ENCODE data around the gene WDR26.
"Not testable (repeated sequence)": the region's sequence is repeated elsewhere in the genome, so short reads cannot be mapped to it uniquely, and the experiment has no call there.

The WDR26 gene

GRCh38 chr1:224353975-224354925 lies 80.3 kb downstream of the WDR26 start:
- no peak for DNase-seq (ENCODE audit: extremely low read depth, low read depth)
- TF ChIP-seq CTCF (IDR thresholded peaks at IDR 0.05; ENCODE audit: low read depth, low read length) = no peak

GRCh38 chr1:224352436-224353085 lies 82.0 kb downstream of the WDR26 start:
- not testable (repeated sequence) for DNase-seq (ENCODE audit: extremely low read depth, low read depth)

- not testable (repeated sequence) for DNase-seq (ENCODE audit: extremely low read depth, low read depth)
These were observed 84.9 kb downstream of the WDR26 start for GRCh38 chr1:224349716-224350115.

GRCh38 chr1:224348137-224348536 lies 86.5 kb downstream of the WDR26 start:
- DNase-seq (ENCODE audit: extremely low read depth, low read depth) = no peak
- TF ChIP-seq CTCF (IDR thresholded peaks at IDR 0.05; ENCODE audit: low read depth, low read length) = no peak

- DNase-seq (ENCODE audit: extremely low read depth, low read depth) = no peak
- no peak for TF ChIP-seq CTCF (IDR thresholded peaks at IDR 0.05; ENCODE audit: low read depth, low read length)
These were observed 90.9 kb downstream of the WDR26 start for GRCh38 chr1:224343679-224344078.

- DNase-seq (ENCODE audit: extremely low read depth, low read depth) = not testable (repeated sequence)
These were observed 93.9 kb downstream of the WDR26 start for GRCh38 chr1:224340453-224341384.

- no peak for DNase-seq (ENCODE audit: extremely low read depth, low read depth)
- no peak for TF ChIP-seq CTCF (IDR thresholded peaks at IDR 0.05; ENCODE audit: low read depth, low read length)
These were observed 95.1 kb downstream of the WDR26 start for GRCh38 chr1:224339442-224340033.

- TF ChIP-seq CTCF (IDR thresholded peaks at IDR 0.05; ENCODE audit: low read depth, low read length) = no peak
- DNase-seq (ENCODE audit: extremely low read depth, low read depth) = no peak
These were observed 96.3 kb downstream of the WDR26 start for GRCh38 chr1:224338150-224338838.

Measured in AG09319 (cell line).